Mesenchymal stem cell (in vitro differentiated cells and primary cell): ENCODE data around the gene VPS8.
A peak's percentile ranks its signal among the peaks of the same experiment; 100 is the strongest.

Source experiments
- DNase-seq: peaks from one replicate; pipeline ENCODE4 v3.0.0-alpha.2; 2013
- H2AFZ ChIP-seq: one replicate; pipeline ENCODE4 v1.6.1; 2013; ENCODE audit warnings: low read depth, mild to moderate bottlenecking, control low read depth, inconsistent platforms, low read length, moderate library complexity
- H2AK5ac ChIP-seq: 2 replicates; pipeline ENCODE4 v1.6.1; 2013; ENCODE audit warnings: low read length, moderate library complexity, mild to moderate bottlenecking, inconsistent platforms; ENCODE audit not compliant: severe bottlenecking
- H2BK120ac ChIP-seq: one replicate; pipeline ENCODE4 v1.6.1; 2013; ENCODE audit warnings: low read depth, mild to moderate bottlenecking, inconsistent platforms, low read length, moderate library complexity
- H2BK12ac ChIP-seq, 2 experiments: one replicate each; pipeline ENCODE4 v1.6.1; 2013; ENCODE audit warnings: inconsistent platforms in 2 of 2, low read length in 2 of 2, mild to moderate bottlenecking in 2 of 2, moderate library complexity in 2 of 2, control low read depth in 1 of 2
- H2BK15ac ChIP-seq: one replicate; pipeline ENCODE4 v1.6.1; 2013; ENCODE audit warnings: mild to moderate bottlenecking, low read depth, inconsistent platforms; ENCODE audit not compliant: poor library complexity, severe bottlenecking
- H2BK5ac ChIP-seq: 2 replicates; pipeline ENCODE4 v1.6.1; 2013; ENCODE audit warnings: low read depth, mild to moderate bottlenecking, low read length, control low read depth, inconsistent platforms; ENCODE audit not compliant: poor library complexity, severe bottlenecking
- H3K14ac ChIP-seq, 2 experiments: one replicate each; pipeline ENCODE4 v1.6.1; 2013; ENCODE audit warnings: inconsistent platforms in 2 of 2, low read length in 2 of 2, control low read depth in 1 of 2, mild to moderate bottlenecking in 1 of 2, moderate library complexity in 1 of 2
- H3K18ac ChIP-seq, 2 experiments: one replicate each; pipeline ENCODE4 v1.6.1; 2013; ENCODE audit warnings: inconsistent platforms in 2 of 2, low read length in 2 of 2, control low read depth in 1 of 2, low read depth in 1 of 2, mild to moderate bottlenecking in 1 of 2
- H3K23ac ChIP-seq, 2 experiments: one replicate each; pipeline ENCODE4 v1.6.1; 2013; ENCODE audit warnings: inconsistent platforms in 2 of 2, low read length in 2 of 2, mild to moderate bottlenecking in 2 of 2, moderate library complexity in 2 of 2, control low read depth in 1 of 2
- H3K27ac ChIP-seq: 2 replicates; pipeline ENCODE4 v1.5.1; 2013; ENCODE audit warnings: mild to moderate bottlenecking, moderate library complexity, low read length, control low read depth, inconsistent platforms; ENCODE audit not compliant: poor library complexity, severe bottlenecking
- H3K27me3 ChIP-seq, 2 experiments: 2 replicates each; pipeline versions ENCODE4 v1.6.1 to v1.7.0; 2013; ENCODE audit warnings: low read length in 2 of 2, mild to moderate bottlenecking in 2 of 2, moderate library complexity in 2 of 2, control low read depth in 1 of 2, inconsistent platforms in 1 of 2; ENCODE audit not compliant: control insufficient read depth in 1 of 2, insufficient read depth in 1 of 2
- H3K36me3 ChIP-seq, 2 experiments: 2 replicates each; pipeline versions ENCODE4 v1.6.1 to v1.7.0; 2013; ENCODE audit warnings: low read length in 2 of 2, control low read depth in 1 of 2, inconsistent platforms in 1 of 2, low read depth in 1 of 2, mild to moderate bottlenecking in 1 of 2; ENCODE audit not compliant: insufficient read depth in 2 of 2, control insufficient read depth in 1 of 2
- H3K4ac ChIP-seq, 2 experiments: one replicate each; pipeline ENCODE4 v1.6.1; 2013; ENCODE audit warnings: inconsistent platforms in 2 of 2, low read length in 2 of 2, mild to moderate bottlenecking in 2 of 2, moderate library complexity in 2 of 2, control low read depth in 1 of 2, low read depth in 1 of 2
- H3K4me1 ChIP-seq: 2 replicates; pipeline ENCODE4 v1.6.1; 2013; ENCODE audit warnings: low read depth, low read length, control low read depth; ENCODE audit not compliant: control insufficient read depth, insufficient read depth
- H3K4me2 ChIP-seq: 2 replicates; pipeline ENCODE4 v1.6.1; 2013; ENCODE audit warnings: low read length, mild to moderate bottlenecking, inconsistent platforms; ENCODE audit not compliant: poor library complexity, severe bottlenecking
- H3K4me3 ChIP-seq, 2 experiments: 2 replicates each; pipeline versions ENCODE4 v1.5.1 to v1.7.0; 2013; ENCODE audit warnings: low read length in 2 of 2, mild to moderate bottlenecking in 2 of 2, control low read depth in 1 of 2, low read depth in 1 of 2; ENCODE audit not compliant: insufficient read depth in 1 of 2
- H3K79me1 ChIP-seq: replicated peaks from 2 replicates; pipeline ENCODE4 v1.6.1; 2013; ENCODE audit warnings: mild to moderate bottlenecking, control low read depth, low read length, inconsistent platforms; ENCODE audit not compliant: poor library complexity, severe bottlenecking
- H3K9ac ChIP-seq: 2 replicates; pipeline ENCODE4 v1.7.0; 2013; ENCODE audit warnings: mild to moderate bottlenecking, low read length, moderate library complexity
- H3K9me3 ChIP-seq: 2 replicates; pipeline ENCODE4 v1.7.0; 2013; ENCODE audit warnings: mild to moderate bottlenecking, low read length; ENCODE audit not compliant: control insufficient read depth
- H4K8ac ChIP-seq: one replicate; pipeline ENCODE4 v1.6.1; 2013; ENCODE audit warnings: inconsistent platforms, mild to moderate bottlenecking, low read length, moderate library complexity
- H4K91ac ChIP-seq: one replicate; pipeline ENCODE4 v1.6.1; 2013; ENCODE audit warnings: mild to moderate bottlenecking, low read length, inconsistent platforms
- WGBS: methylation state at CpG from one replicate; pipeline ENCODE4 v1.1.7; 2013; ENCODE audit warnings: mixed read lengths; 5-methylcytosine and 5-hydroxymethylcytosine counted together

The VPS8 gene

GRCh38 chr3:184887574-184887973 is 75.6 kb downstream of the VPS8 start:
- Histone ChIP-seq H3K9ac (no peak overlapping the region), H2AK5ac (no peak overlapping the region), H3K36me3 (peaks cover 0 to 33% of the 10 kb centered on the region in 2 experiments), H2BK5ac (no peak overlapping the region), H2BK15ac (no peak overlapping the region), H3K79me1 (no peaks in the 10 kb centered on the region), H3K27ac (no peak overlapping the region), H3K4me1 (no peaks in the 10 kb centered on the region), H2AFZ (no peak overlapping the region), H3K14ac (no peak overlapping the region), H3K4ac (no peak overlapping the region), H3K23ac (no peak overlapping the region), H4K91ac (no peak overlapping the region), H2BK120ac (no peak overlapping the region), H3K27me3 (no peaks in the 10 kb centered on the region), H3K4me3 (no peak overlapping the region), H3K9me3 (no peaks in the 10 kb centered on the region), H3K4me2 (no peak overlapping the region), H4K8ac (no peak overlapping the region), H2BK12ac (no peak overlapping the region), H3K18ac (no peak overlapping the region)
- 100% methylated on average over 2 of the region's 2 CpGs for WGBS
- DNase-seq, result peak; percentile 9

- H3K27ac ChIP-seq, result no peak overlapping the region
- no peak for DNase-seq
Observed at GRCh38 chr3:184889312-184889904, 77.4 kb downstream of the VPS8 start.

GRCh38 chr3:184894051-184894450 is 82.1 kb downstream of the VPS8 start:
- Histone ChIP-seq H2AFZ (no peak overlapping the region), H3K27ac (no peak overlapping the region), H3K14ac (no peak overlapping the region), H2BK120ac (no peak overlapping the region), H3K18ac (no peak overlapping the region), H3K23ac (no peak overlapping the region), H3K4ac (no peak overlapping the region), H4K91ac (no peak overlapping the region), H3K36me3 (peaks cover 0 to 36% of the 10 kb centered on the region in 2 experiments), H3K4me2 (no peak overlapping the region), H2BK15ac (no peak overlapping the region), H2BK5ac (no peak overlapping the region), H3K4me3 (no peak overlapping the region), H3K9ac (no peak overlapping the region), H3K79me1 (no peaks in the 10 kb centered on the region), H3K27me3 (no peaks in the 10 kb centered on the region), H2BK12ac (no peak overlapping the region), H4K8ac (no peak overlapping the region), H3K4me1 (no peaks in the 10 kb centered on the region), H2AK5ac (no peak overlapping the region), H3K9me3 (no peaks in the 10 kb centered on the region)
- no peak for DNase-seq
- 100% methylated on average over 1 of the region's 1 CpG for WGBS

More at GRCh38 chr3:184889312-184889904, 77.4 kb downstream of the VPS8 start:
- no peak overlapping the region for H3K18ac ChIP-seq
- H3K4me1 ChIP-seq, result no peaks in the 10 kb centered on the region
- H3K36me3 ChIP-seq, result peaks cover 0 to 27% of the 10 kb centered on the region in 2 experiments
- H3K4ac ChIP-seq, result no peak overlapping the region
- no peak overlapping the region for H2AFZ ChIP-seq
- H2BK15ac ChIP-seq, result no peak overlapping the region
- no peak overlapping the region for H3K23ac ChIP-seq
- no peak overlapping the region for H2AK5ac ChIP-seq
- no peak overlapping the region for H2BK5ac ChIP-seq
- no peak overlapping the region for H3K14ac ChIP-seq
- no peak overlapping the region for H3K9ac ChIP-seq
- no peak overlapping the region for H3K4me2 ChIP-seq
- no peaks in the 10 kb centered on the region for H3K27me3 ChIP-seq
- WGBS, result 83% methylated on average over 4 of the region's 6 CpGs
- H2BK12ac ChIP-seq, result no peak overlapping the region
- H4K91ac ChIP-seq, result no peak overlapping the region
- H2BK120ac ChIP-seq, result no peak overlapping the region
- H3K79me1 ChIP-seq, result no peaks in the 10 kb centered on the region
- no peak overlapping the region for H4K8ac ChIP-seq
- no peak overlapping the region for H3K4me3 ChIP-seq
- H3K9me3 ChIP-seq, result no peaks in the 10 kb centered on the region

GRCh38 chr3:184895350-184895749 is 83.4 kb downstream of the VPS8 start:
- Histone ChIP-seq H2BK120ac (no peak overlapping the region), H3K27me3 (no peaks in the 10 kb centered on the region), H3K27ac (no peak overlapping the region), H2AK5ac (no peak overlapping the region), H2AFZ (no peak overlapping the region), H3K9me3 (no peaks in the 10 kb centered on the region), H4K8ac (no peak overlapping the region), H3K4me3 (no peak overlapping the region), H2BK5ac (no peak overlapping the region), H3K36me3 (peaks cover 0 to 37% of the 10 kb centered on the region in 2 experiments), H3K9ac (no peak overlapping the region), H2BK12ac (no peak overlapping the region), H3K18ac (no peak overlapping the region), H3K23ac (no peak overlapping the region), H3K4ac (no peak overlapping the region), H3K79me1 (no peaks in the 10 kb centered on the region), H3K14ac (no peak overlapping the region), H3K4me2 (no peak overlapping the region), H2BK15ac (no peak overlapping the region), H4K91ac (no peak overlapping the region), H3K4me1 (no peaks in the 10 kb centered on the region)
- no peak for DNase-seq
- 93% methylated on average over 3 of the region's 4 CpGs for WGBS
